ENCODE measurements around the gene HOXD3.

DNA sequence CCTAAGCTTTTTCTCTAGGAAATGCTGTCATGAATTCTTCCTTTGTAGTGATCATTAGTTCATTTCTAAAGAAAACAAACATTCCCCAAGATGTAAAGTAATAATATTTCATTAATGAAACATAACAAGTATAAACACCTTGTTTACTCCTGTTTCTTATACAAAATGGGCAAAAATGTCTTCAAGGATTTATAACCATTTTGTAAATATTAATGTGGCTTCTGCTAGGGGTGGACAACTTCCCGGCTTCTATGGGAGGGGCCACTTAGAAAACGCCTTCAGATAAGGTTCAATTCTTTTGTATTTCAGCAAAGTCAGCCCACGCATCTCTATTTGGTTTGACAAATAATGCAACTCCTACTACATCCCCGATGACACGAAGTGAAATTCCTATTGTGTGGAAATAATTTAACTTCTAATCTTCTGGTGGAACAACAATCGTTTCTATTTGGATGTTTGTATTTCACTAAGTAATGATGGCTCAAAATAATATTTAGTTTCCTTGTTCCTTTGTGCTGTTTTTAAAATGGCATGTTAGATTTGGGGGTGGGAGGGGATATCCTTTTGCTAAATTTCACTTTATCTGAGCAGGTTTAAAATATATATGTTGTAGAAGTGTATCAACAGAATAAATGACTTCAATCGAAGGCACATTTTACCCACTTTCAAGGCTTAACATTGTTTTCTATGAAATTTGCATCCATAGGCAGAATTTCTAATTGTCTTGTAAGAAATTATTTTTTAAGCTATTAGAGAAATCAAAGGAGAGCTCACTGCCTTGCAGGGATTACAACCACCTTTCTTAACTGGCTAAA lies 16.7 kb downstream of the HOXD3 start:
- TF ChIP-seq, protein P1, sequence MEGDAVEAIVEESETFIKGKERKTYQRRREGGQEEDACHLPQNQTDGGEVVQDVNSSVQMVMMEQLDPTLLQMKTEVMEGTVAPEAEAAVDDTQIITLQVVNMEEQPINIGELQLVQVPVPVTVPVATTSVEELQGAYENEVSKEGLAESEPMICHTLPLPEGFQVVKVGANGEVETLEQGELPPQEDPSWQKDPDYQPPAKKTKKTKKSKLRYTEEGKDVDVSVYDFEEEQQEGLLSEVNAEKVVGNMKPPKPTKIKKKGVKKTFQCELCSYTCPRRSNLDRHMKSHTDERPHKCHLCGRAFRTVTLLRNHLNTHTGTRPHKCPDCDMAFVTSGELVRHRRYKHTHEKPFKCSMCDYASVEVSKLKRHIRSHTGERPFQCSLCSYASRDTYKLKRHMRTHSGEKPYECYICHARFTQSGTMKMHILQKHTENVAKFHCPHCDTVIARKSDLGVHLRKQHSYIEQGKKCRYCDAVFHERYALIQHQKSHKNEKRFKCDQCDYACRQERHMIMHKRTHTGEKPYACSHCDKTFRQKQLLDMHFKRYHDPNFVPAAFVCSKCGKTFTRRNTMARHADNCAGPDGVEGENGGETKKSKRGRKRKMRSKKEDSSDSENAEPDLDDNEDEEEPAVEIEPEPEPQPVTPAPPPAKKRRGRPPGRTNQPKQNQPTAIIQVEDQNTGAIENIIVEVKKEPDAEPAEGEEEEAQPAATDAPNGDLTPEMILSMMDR (conservative IDR thresholded peaks at IDR 0.05 in 1 of 2, IDR thresholded peaks at IDR 0.05 in 1 of 2; ENCODE audit: low read depth in 1 of 2, low read length in 2 of 2) = no peak
- TF ChIP-seq EZH2 (IDR thresholded peaks at IDR 0.05; ENCODE audit: low read length, missing control alignments) = peak; percentile 48

All from fibroblast of lung (primary cell).